Astrocyte of the cerebellum (primary cell): ENCODE results near the gene LCN6.
A peak's percentile ranks its signal among the peaks of the same experiment; 100 is the strongest.
"Not testable (repeated sequence)": the region's sequence is repeated elsewhere in the genome, so short reads cannot be mapped to it uniquely, and the experiment has no call there.

Experiments used
- DNase-seq: peaks from one replicate; pipeline ENCODE4 v3.0.0-alpha.2; 2011; ENCODE audit warnings: low read depth
- H3K4me3 ChIP-seq: 2 replicates; pipeline ENCODE4 v1.5.1; 2011; ENCODE audit warnings: mild to moderate bottlenecking, low read depth, low read length, moderate library complexity
- in situ Hi-C: cut with HindIII; loops from 2 replicates; pipeline ENCODE4 v1.10.0; 2017; ENCODE audit warnings: low sequenced_read_pairs
- TF ChIP-seq, protein P1 (sequence below): IDR thresholded peaks from 2 replicates; pipeline ENCODE4 v1.5.1; 2012; ENCODE audit warnings: low read length, low read depth, moderate library complexity, mild to moderate bottlenecking; ENCODE audit errors: missing control alignments

Gene LCN6

DNA sequence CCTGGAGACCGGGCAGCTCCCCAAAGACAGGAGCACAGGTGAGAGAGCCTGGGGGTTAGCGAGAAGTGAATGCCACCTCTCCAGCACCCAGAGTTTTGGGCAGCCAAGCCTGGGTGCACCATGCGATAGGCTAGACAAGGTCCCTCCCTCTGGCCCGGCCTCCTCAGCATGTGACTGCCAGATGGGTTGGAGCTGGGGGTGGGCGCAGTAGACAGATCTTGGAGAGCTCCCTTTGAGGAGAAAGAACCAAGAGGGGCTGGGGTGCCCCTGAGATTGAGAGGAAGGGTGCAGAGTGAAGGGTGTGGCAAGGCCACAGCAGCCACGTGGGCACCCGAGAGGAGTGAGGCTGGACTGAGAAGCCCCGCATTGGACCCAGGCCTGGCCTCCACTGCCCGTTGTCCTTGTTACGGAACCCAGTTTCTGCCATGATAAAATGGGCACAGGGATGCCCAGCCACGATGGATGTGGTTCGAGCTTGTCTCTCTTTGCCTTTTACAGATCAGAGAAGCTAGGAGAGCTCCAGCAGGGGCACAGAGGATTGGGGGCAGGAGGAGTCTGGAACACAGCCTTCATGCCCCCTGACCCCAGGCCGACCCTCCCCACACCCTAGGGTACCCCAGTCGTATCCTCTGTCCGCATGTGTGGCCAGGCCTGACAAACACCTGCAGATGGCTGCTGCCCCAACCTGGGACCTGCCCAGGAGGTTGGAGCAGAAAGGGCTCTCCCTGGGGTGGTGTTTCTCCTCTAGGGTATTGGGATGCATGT, 44.2 kb upstream of the LCN6 start:
- TF ChIP-seq, protein P1, sequence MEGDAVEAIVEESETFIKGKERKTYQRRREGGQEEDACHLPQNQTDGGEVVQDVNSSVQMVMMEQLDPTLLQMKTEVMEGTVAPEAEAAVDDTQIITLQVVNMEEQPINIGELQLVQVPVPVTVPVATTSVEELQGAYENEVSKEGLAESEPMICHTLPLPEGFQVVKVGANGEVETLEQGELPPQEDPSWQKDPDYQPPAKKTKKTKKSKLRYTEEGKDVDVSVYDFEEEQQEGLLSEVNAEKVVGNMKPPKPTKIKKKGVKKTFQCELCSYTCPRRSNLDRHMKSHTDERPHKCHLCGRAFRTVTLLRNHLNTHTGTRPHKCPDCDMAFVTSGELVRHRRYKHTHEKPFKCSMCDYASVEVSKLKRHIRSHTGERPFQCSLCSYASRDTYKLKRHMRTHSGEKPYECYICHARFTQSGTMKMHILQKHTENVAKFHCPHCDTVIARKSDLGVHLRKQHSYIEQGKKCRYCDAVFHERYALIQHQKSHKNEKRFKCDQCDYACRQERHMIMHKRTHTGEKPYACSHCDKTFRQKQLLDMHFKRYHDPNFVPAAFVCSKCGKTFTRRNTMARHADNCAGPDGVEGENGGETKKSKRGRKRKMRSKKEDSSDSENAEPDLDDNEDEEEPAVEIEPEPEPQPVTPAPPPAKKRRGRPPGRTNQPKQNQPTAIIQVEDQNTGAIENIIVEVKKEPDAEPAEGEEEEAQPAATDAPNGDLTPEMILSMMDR: no peak
- H3K4me3 ChIP-seq: peak overlapping the region; percentile 84
- in situ Hi-C loops: loop anchor here (25.0 kb wide), 1 partner anchor 245 kb away; the partner anchor contains the start of genes ABCA2, FUT7 and NPDC1
- no peak for DNase-seq

DNA sequence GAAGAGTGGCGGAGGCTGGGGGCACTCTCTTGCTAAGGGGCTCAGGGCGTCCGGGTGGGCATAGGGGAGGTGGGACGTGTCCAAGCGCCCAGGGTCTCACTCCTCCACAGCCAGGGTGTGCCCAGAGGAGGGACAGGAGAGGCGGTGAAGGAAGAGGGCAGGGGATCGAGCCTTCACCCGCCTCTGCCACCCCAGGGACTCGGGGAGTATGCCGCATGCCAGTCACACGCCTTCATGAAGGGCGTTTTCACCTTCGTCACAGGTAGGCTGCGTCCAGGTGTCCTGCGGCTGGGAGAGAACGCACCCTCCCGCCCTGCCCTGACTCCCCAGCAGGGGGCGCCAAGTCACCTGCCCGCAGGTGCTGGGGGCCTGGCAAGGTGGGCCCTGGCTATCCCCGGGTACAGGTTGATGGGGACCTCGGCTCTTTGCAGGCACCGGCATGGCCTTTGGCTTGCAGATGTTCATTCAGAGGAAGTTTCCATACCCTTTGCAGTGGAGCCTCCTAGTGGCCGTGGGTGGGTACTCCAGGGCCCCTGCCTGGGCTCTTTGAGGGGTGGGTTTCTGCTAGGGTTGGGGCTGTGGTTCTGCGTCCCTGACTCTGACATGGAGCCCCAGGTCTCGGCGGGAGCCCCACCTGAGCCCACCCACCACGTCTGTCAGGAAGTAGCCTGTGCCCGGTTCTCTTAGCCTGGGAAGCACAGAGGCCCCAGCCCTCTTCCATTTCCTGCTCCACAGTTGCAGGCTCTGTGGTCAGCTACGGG, 43.4 kb upstream of the LCN6 start:
- peak overlapping the region; percentile 84 for H3K4me3 ChIP-seq
- TF ChIP-seq, protein P1: peak; percentile 93
- in situ Hi-C loops: loop anchor here (25.0 kb wide), 1 partner anchor 246 kb away; the partner anchor contains the start of genes ABCA2, FUT7 and NPDC1
- no peak for DNase-seq

DNA sequence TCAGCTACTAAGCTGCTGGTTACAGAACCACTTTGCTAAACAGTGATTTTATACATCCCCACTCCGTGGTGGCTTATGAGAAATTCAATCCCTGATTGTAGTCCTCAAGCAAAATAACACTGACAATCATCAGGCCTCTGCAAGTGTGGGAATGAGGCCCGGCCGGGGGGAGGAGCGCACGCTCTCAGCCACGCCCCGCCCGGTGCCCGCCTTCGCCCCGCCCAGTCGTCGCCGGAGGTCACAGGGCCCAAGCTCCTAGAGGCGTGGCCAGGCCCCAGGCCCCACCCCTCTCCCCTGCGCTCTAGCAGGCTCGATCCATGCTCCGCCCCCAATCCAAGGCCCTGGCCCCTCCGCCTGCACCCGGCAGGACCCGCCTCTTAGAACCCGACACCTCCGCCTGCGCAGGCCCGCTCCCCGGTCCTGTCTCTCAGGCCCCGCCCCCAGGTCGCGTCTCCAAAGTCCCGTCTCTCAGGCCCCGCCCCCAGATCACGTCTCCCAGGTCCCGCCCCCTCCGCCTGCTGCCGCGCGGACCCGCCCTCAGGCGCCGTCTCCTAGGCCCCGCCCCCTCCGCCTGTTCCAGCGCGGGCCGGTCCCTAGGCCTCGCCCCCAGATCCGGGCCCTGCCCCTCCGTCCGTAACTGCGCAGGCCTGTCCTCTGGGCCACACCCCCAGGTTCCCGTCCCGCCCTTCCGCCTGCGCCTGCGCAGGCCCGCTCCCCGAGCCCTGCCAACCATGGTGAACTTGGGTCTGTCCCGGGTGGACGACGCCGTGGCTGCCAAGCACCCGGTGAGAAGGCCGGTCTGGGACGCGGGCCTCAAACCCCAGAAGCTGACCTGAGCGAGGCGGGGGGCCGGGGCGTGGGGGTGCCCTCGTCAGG, 42.6 kb upstream of the LCN6 start, which contains the start of gene TMEM141:
Gene TMEM141 (plus strand): TSS at position 705 of the 876 bp plus-strand sequence. CDS start 27 bp downstream, at position 732.
- in situ Hi-C loops: loop anchor here (25.0 kb wide), 1 partner anchor 246 kb away; the partner anchor contains the start of genes ABCA2, FUT7 and NPDC1
- peak; percentile 96 for DNase-seq
- TF ChIP-seq, protein P1: no peak
- peak within 1 kb of the TSS; percentile 84 for H3K4me3 ChIP-seq

DNA sequence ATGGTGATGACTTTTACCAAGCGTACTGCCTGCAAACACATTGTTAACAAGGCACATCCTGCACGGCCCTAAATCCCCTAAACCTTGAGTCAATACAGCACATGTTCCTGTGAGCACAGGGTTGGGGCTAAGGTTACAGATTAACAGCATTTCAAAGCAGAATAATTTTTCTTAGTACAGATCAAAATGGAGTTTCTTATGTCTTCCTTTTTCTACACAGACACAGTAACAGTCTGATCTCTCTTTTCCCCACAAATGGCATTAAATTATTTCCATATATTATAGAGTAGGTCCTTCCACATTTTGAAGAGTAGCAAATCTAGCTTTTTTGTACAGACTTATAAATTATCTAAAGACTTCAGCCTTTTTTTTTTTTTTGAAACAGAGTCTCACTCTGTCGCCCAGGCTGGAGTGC, 41.2 kb upstream of the LCN6 start:
- in situ Hi-C loops: loop anchor here (25.0 kb wide), 1 partner anchor 248 kb away; the partner anchor contains the start of genes ABCA2, FUT7 and NPDC1

DNA sequence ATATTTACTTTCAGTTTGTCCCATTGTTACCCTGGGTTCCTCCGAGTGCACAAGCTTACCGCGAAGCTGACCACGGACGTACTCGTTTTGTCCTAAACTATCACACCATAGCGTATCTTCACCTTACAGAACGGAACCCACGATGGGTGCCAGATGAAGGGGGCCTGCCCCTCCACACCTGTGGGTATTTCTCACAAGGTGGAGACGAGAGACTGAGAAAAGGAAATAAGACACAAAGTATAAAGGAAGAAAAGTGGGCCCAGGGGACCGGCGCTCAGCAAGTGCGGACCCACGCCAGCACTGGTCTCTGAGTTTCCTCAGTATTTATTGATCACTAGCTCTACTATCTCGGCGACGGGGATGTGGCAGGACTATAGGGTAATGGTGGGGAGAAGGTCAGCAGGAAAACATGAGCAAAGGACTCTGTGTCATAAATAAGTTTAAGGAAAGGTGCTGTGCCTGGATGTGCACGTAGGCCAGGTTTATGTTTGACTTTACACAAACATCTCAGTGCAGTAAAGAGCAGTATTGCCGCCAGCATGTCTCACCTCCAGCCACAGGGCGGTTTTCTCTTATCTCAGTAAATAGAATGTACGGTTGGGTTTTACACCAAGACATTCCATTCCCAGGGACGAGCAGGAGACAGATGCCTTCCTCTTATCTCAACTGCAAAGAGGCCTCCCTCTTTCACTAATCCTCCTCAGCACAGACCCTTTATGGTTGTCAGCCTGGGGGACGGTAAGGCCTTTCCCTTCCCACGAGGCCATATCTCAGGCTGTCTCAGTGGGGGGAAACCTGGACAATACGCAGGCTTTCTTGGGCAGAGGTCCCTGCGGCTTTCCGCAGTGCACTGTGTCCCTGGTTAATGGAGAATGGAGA, 40.6 kb upstream of the LCN6 start:
- not testable (repeated sequence) for H3K4me3 ChIP-seq, DNase-seq
- in situ Hi-C loops: loop anchor here (25.0 kb wide), 1 partner anchor 248 kb away; the partner anchor contains the start of genes ABCA2, FUT7 and NPDC1

More for the DNA sequence above, 41.2 kb upstream of the LCN6 start:
- no peak for DNase-seq
- H3K4me3 ChIP-seq: no peak overlapping the region
- TF ChIP-seq, protein P1: no peak
